Pancreas (tissue), 10 donors: ENCODE results near the gene KAT7. TPM values are rescaled to one million over a fixed set of nuclear protein-coding genes. Genes with fewer than 3 reads are reported as not detected.
A peak's percentile ranks its signal among the peaks of the same experiment; 100 is the strongest.

Source experiments
- ATAC-seq, 4 donors: fragments of 200-7000 bp; cut with Tn5 transposase; one replicate each; pipeline versions ENCODE4 v1.8.0 to v1.9.1; 2020; ENCODE audit warnings: mild to moderate bottlenecking in 4 of 4, moderate library complexity in 4 of 4
- DNase-seq, 6 donors: peaks; one replicate each; pipeline ENCODE4 v3.0.0-alpha.2; 2020
- FAIRE-seq: peaks from 2 replicates; lab custom pipeline; 2012; peaks lifted over from hg19 to GRCh38; lab: Jason Lieb, UNC
- H3K27ac ChIP-seq, 4 donors: fragments of 200-600 bp; sonication (generic); 1 replicate in 3 of 4; 2 replicates in 1 of 4; pipeline versions ENCODE4 v1.5.0 to v1.8.0; 2020
- H3K27me3 ChIP-seq, 4 donors: fragments of 200-600 bp; one replicate each; pipeline ENCODE4 v1.8.0; 2021
- H3K36me3 ChIP-seq, 3 donors: fragments of 200-600 bp; sonication (generic) in 1 of 3; one replicate each; pipeline versions ENCODE4 v1.5.0 to v1.8.0; 2020 to 2021
- H3K4me1 ChIP-seq, 3 donors: fragments of 200-600 bp; one replicate each; pipeline ENCODE4 v1.8.0; 2021
- H3K4me3 ChIP-seq, 4 donors: fragments of 200-600 bp; sonication (generic) in 2 of 4; one replicate each; pipeline versions ENCODE4 v1.5.0 to v1.8.0; 2020 to 2021
- H3K9me3 ChIP-seq, 4 donors: fragments of 200-600 bp; one replicate each; pipeline ENCODE4 v1.8.0; 2021
- WGBS, 2 donors: extraction: QIAGEN DNeasy Blood & Tissue Kit; methylation state at CpG; one replicate each; pipeline ENCODE4 v1.1.7; 2013; 5-methylcytosine and 5-hydroxymethylcytosine counted together
- intact Hi-C, 3 donors: fragments of 100-400 bp; cut with DNase I; formaldehyde crosslinking; loops; one replicate each; pipeline versions ENCODE4 v1.11.1 to v1.14.2; 2022
- polyA plus RNA-seq, 2 donors: library from polyadenylated mRNA; stranded (reverse); fragments of 200-250 nt; gene quantifications; one replicate each; pipeline ENCODE4 v1.2.3, GENCODE V29; 2013
- total RNA-seq, 6 donors: library from RNA; stranded (reverse); fragmentation: NEBNext Ultra II Directional in 4 of 6; extraction: Animal tissue kit (Norgen Biotek cat#: 25700) in 4 of 6; gene quantifications; one replicate each; pipeline versions ENCODE4 v1.2.1 to v1.2.4, GENCODE V29; 2021 to 2023
- TF ChIP-seq, protein P1 (sequence below), 4 donors: fragments of 200-600 bp; sonication (generic) in 3 of 4; IDR thresholded peaks; one replicate each; pipeline versions ENCODE4 v1.5.0 to v1.8.0; 2021; ENCODE audit warnings: antibody characterized with exemption in 4 of 4
- donor health status: healthy with polysubstance abuse.
- donor health status: DM: no; HTN: no; CAD: no; lungs with moderate emphysema.
- donor health status: DM: no; HTN: no; CAD: no.
- donor health status: control.
- donor health status: control.
- donor health status: Bipolar disorder and iron deficiency.
- donor health status: DM: yes; HTN: yes; CAD: no.
- donor health status: DM: no; HTN: no; CAD: no.
- donor health status: DM: no; HTN: no; CAD: no.
- donor health status: DM: yes; HTN: yes; CAD: no.

The KAT7 gene
- total and polyA plus RNA-seq, 8 donors = 3.5 to 31.5 (median 19.1) TPM

DNA sequence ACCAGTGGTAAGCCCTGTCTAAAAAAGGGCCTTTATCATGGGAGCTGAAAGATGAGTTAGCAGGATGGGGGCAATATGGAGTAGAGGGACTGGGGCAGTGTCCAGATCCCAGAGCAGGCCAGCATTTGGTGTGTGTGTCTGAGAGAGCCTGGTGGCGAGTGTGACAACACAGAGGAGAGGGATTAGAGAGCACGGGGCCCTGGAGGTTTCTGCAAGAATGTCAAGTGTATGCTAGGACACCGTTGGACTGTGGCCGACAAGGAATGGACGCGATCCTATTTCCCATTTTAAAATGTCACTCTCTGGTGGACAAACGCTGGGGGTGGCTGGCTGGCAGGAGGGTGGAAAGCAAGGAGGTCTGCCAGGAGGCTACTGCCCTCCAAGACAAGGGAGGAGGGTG lies 47.0 kb downstream of the KAT7 start:
- TF ChIP-seq, protein P1, sequence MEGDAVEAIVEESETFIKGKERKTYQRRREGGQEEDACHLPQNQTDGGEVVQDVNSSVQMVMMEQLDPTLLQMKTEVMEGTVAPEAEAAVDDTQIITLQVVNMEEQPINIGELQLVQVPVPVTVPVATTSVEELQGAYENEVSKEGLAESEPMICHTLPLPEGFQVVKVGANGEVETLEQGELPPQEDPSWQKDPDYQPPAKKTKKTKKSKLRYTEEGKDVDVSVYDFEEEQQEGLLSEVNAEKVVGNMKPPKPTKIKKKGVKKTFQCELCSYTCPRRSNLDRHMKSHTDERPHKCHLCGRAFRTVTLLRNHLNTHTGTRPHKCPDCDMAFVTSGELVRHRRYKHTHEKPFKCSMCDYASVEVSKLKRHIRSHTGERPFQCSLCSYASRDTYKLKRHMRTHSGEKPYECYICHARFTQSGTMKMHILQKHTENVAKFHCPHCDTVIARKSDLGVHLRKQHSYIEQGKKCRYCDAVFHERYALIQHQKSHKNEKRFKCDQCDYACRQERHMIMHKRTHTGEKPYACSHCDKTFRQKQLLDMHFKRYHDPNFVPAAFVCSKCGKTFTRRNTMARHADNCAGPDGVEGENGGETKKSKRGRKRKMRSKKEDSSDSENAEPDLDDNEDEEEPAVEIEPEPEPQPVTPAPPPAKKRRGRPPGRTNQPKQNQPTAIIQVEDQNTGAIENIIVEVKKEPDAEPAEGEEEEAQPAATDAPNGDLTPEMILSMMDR (IDR thresholded peaks at IDR 0.05) = no peak
- intact Hi-C loops = no loop called here
- Histone ChIP-seq H3K27ac (peak overlapping the region in 3 of 4 donors; percentile 46 to 61 (median 46)), H3K4me3 (no peak overlapping the region), H3K27me3 (no peaks in the 10 kb centered on the region), H3K9me3 (no peaks in the 10 kb centered on the region), H3K4me1 (peaks cover 0 to 13% (median 9%) of the 10 kb centered on the region in 3 donors), H3K36me3 (no peaks in the 10 kb centered on the region)
- WGBS, 2 donors = 86 to 88% methylated on average over 7 of the region's 7 CpGs
- no peak for ATAC-seq
- no peak for FAIRE-seq
- no peak for DNase-seq

DNA sequence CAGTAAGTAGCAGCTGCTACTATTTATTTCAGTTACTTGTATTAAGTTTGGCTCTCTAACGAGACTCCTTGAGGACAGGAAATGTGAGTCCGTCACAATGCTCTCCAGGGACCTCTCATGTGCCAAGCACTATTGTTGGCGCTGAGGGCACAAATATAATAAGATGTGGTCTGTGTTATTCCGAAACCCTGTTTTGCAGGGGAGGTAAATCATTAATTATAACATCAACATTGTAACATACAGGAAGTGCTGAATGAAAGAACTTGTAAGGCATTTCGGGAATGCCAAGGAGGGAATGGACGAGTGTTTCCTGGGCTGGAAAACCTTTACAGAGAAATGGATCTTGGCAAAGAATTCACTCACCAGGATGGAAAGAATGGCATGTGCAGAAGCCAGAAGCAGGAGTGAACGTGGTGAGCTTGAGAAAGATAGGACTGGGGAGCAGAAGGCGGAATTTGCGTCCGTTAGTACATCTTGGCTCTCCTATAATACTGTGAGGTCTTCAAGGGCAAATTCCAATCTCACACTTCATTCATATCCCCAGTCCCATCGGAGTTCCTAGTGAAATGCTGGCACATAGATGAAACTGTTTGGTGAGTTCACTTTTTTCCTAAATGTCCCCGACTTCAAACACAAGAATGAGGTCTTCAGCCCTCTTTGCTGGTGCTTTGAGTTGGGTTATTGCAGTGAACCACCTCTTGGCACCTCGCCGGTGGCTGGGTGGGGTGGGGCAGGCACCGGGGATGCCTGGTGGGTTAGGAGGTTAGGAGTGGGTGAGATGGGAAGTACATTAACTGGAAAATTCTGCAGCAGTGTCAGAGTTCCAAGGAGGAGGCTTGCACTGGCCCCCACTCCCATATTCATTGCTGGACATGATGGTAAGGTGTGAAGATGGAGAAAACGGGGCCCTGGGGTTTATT lies 47.9 kb downstream of the KAT7 start:
- Histone ChIP-seq H3K4me1 (peaks cover 0 to 13% (median 9%) of the 10 kb centered on the region in 3 donors), H3K27ac (peak overlapping the region in 3 of 4 donors; percentile 46 to 61 (median 46)), H3K4me3 (no peak overlapping the region), H3K27me3 (no peaks in the 10 kb centered on the region), H3K9me3 (no peaks in the 10 kb centered on the region), H3K36me3 (no peaks in the 10 kb centered on the region)
- intact Hi-C loops = no loop called here
- TF ChIP-seq, protein P1 (IDR thresholded peaks at IDR 0.05) = no peak
- WGBS, 2 donors = 45 to 46% methylated on average over 16 of the region's 16 CpGs
- no peak for FAIRE-seq
- peak; percentile 46 to 80 (median 76) for ATAC-seq
- DNase-seq = no peak

DNA sequence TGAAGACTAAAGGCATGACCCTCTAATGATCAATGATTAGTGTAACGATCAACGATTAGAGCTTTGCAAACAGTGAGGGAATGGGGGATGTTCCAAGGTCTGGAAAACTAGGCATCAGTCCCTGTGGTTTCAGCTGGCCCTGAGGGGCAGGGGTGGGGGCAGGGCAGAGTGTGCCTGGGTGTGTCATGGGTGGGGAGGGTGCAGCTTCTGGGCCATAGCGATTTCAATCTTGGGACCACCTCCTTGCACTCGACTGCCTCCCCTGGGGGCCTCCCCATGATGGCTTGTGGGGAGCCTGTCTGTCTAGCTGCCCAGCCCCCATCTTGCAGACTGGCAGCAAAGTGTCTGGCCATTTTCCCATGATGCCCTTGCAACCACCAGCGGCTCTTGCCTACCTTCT lies 51.0 kb downstream of the KAT7 start:
- intact Hi-C loops = no loop called here
- Histone ChIP-seq H3K27ac (no peak overlapping the region), H3K36me3 (no peaks in the 10 kb centered on the region), H3K27me3 (no peaks in the 10 kb centered on the region), H3K4me3 (no peak overlapping the region), H3K4me1 (peaks cover 0 to 13% (median 9%) of the 10 kb centered on the region in 3 donors), H3K9me3 (no peaks in the 10 kb centered on the region)
- TF ChIP-seq, protein P1 (IDR thresholded peaks at IDR 0.05) = no peak
- DNase-seq (no peak), ATAC-seq (no peak), FAIRE-seq (no peak)
- 36 to 40% methylated on average over 5 of the region's 5 CpGs for WGBS, 2 donors

DNA sequence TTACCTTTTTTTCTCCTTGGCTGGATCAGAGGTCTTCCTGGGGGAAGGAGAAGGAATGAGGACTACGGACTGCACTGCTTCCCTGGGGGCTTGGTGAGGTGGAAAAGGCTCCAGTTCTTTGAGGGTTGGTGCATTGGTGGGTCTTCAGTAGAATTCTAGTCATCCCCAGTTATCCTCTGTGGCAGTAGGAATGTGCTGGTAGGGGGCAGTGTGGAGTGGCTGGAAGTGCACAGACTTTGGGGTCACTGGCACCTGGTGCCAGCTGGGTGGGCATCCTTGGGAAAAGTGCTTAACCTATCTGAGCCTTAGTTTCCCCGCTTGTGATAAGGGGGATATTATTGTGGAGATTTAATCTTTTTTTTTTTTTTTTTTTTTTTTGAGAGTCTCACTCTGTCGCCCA lies 53.1 kb downstream of the KAT7 start:
- intact Hi-C loops = no loop called here
- FAIRE-seq = no peak
- WGBS, 2 donors = 94 to 100% methylated on average over 2 to 3 of the region's 3 CpGs

More for the DNA sequence above, 53.1 kb downstream of the KAT7 start:
- ATAC-seq (no peak), DNase-seq (no peak)
- peaks cover 0 to under 1% (median 0%) of the 10 kb centered on the region in 3 donors for H3K4me1 ChIP-seq
- H3K9me3 ChIP-seq = no peaks in the 10 kb centered on the region
- TF ChIP-seq, protein P1 (IDR thresholded peaks at IDR 0.05) = no peak
- no peaks in the 10 kb centered on the region for H3K36me3 ChIP-seq
- no peak overlapping the region for H3K4me3 ChIP-seq
- no peaks in the 10 kb centered on the region for H3K27me3 ChIP-seq
- H3K27ac ChIP-seq = no peak overlapping the region
